Mucosa of descending colon (tissue), 3 donors: ENCODE results near the gene CYP4F22. TPM values are rescaled to one million over a fixed set of nuclear protein-coding genes. Genes with fewer than 3 reads are reported as not detected.
"Not testable (repeated sequence)": the region's sequence is repeated elsewhere in the genome, so short reads cannot be mapped to it uniquely, and the experiment has no call there.

ENCODE experiments used
- ATAC-seq: fragments of 200-7000 bp; cut with Tn5 transposase; one replicate; pipeline ENCODE4 v1.9.1; 2020; ENCODE audit warnings: mild to moderate bottlenecking, moderate library complexity
- DNase-seq, 3 donors: peaks; one replicate each; pipeline ENCODE4 v3.0.0-alpha.2; 2020
- H3K36me3 ChIP-seq: fragments of 200-600 bp; one replicate; pipeline ENCODE4 v1.8.0; 2021; ENCODE audit warnings: low read depth, mild to moderate bottlenecking
- H3K4me1 ChIP-seq: fragments of 200-600 bp; one replicate; pipeline ENCODE4 v1.8.0; 2021; ENCODE audit warnings: low read depth, mild to moderate bottlenecking
- H3K4me3 ChIP-seq: fragments of 200-600 bp; one replicate; pipeline ENCODE4 v1.8.0; 2021; ENCODE audit warnings: mild to moderate bottlenecking
- H3K9me3 ChIP-seq: fragments of 200-600 bp; one replicate; pipeline ENCODE4 v1.8.0; 2021; ENCODE audit warnings: mild to moderate bottlenecking
- intact Hi-C, 2 donors: fragments of 100-400 bp; cut with DNase I in 1 of 2; cut with micrococcal nuclease in 1 of 2; formaldehyde crosslinking; loops; one replicate each; pipeline versions ENCODE4 v1.11.0 to v1.11.1; 2022; cut with DNase I, micrococcal nuclease
- total RNA-seq, 3 donors: library from RNA; stranded (reverse); fragmentation: NEBNext Ultra II Directional in 2 of 3; extraction: Animal tissue kit (Norgen Biotek cat#: 25700) in 2 of 3; gene quantifications; one replicate each; pipeline versions ENCODE4 v1.2.1 to v1.2.4, GENCODE V29; 2021 to 2023
- TF ChIP-seq, protein P1 (sequence below): fragments of 200-600 bp; IDR thresholded peaks from one replicate; pipeline ENCODE4 v1.8.0; 2022; ENCODE audit warnings: antibody characterized with exemption, mild to moderate bottlenecking
- donor health status: DM: no; HTN: no; CAD: no; lungs with moderate emphysema.
- donor health status: DM: no; HTN: no; CAD: no.
- donor health status: DM: no; HTN: yes; CAD: no.

The CYP4F22 gene
- total RNA-seq, 3 donors from 2014 or later: 0.12 to 0.19 TPM; not detected in 1

GRCh38 chr19:15502264-15502663 is 6.1 kb upstream of the CYP4F22 start:
- TF ChIP-seq, protein P1, sequence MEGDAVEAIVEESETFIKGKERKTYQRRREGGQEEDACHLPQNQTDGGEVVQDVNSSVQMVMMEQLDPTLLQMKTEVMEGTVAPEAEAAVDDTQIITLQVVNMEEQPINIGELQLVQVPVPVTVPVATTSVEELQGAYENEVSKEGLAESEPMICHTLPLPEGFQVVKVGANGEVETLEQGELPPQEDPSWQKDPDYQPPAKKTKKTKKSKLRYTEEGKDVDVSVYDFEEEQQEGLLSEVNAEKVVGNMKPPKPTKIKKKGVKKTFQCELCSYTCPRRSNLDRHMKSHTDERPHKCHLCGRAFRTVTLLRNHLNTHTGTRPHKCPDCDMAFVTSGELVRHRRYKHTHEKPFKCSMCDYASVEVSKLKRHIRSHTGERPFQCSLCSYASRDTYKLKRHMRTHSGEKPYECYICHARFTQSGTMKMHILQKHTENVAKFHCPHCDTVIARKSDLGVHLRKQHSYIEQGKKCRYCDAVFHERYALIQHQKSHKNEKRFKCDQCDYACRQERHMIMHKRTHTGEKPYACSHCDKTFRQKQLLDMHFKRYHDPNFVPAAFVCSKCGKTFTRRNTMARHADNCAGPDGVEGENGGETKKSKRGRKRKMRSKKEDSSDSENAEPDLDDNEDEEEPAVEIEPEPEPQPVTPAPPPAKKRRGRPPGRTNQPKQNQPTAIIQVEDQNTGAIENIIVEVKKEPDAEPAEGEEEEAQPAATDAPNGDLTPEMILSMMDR: no peak

GRCh38 chr19:15506074-15506571 is 2.2 kb upstream of the CYP4F22 start:
- ATAC-seq: no peak
- H3K4me3 ChIP-seq: no peak overlapping the region
- no peak for DNase-seq
- intact Hi-C loops: no loop called here
- TF ChIP-seq, protein P1: no peak
- no peaks in the 10 kb centered on the region for H3K4me1 ChIP-seq
- no peaks in the 10 kb centered on the region for H3K9me3 ChIP-seq
- no peaks in the 10 kb centered on the region for H3K36me3 ChIP-seq

More at GRCh38 chr19:15502264-15502663, 6.1 kb upstream of the CYP4F22 start:
- ATAC-seq (no peak), DNase-seq (no peak)
- Histone ChIP-seq H3K4me1 (no peaks in the 10 kb centered on the region), H3K4me3 (no peak overlapping the region), H3K9me3 (no peaks in the 10 kb centered on the region), H3K36me3 (no peaks in the 10 kb centered on the region)
- intact Hi-C loops: no loop called here

- DNase-seq (no peak), ATAC-seq (no peak)
- Histone ChIP-seq H3K9me3 (no peaks in the 10 kb centered on the region), H3K4me1 (no peaks in the 10 kb centered on the region), H3K36me3 (no peaks in the 10 kb centered on the region), H3K4me3 (no peak overlapping the region)
- TF ChIP-seq, protein P1: no peak
- intact Hi-C loops: no loop called here
Observed at GRCh38 chr19:15507068-15508034, 974 bp upstream of the CYP4F22 start.

- H3K9me3 ChIP-seq: peaks cover 3% of the 10 kb centered on the region
- intact Hi-C loops: no loop called here
- H3K36me3 ChIP-seq: no peaks in the 10 kb centered on the region
- TF ChIP-seq, protein P1: no peak
- H3K4me1 ChIP-seq: no peaks in the 10 kb centered on the region
- ATAC-seq (no peak), DNase-seq (no peak)
- H3K4me3 ChIP-seq: no peak overlapping the region
Observed at GRCh38 chr19:15511671-15512424, 3.5 kb downstream of the CYP4F22 start.

DNA sequence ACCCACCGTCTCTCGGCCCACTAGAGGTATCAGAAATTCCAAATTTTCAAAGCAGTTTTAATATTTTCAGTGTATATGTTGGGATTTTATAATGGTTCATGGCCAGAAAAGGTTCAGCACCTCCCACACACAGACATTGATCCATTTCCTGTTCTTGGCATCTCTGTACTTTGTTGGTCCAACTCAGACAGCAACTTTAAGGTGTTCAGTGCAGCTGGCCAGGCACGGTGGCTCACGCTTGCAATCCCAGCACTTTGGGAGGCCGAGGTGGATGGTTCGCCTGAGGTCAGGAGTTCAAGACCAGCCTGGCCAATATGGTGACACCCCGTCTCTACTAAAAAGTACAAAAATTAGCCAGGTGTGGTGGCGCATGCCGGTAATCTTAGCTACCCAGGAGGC is 6.9 kb downstream of the CYP4F22 start:
- intact Hi-C loops, H3K4me3 ChIP-seq, H3K36me3 ChIP-seq, ATAC-seq, H3K9me3 ChIP-seq, DNase-seq, H3K4me1 ChIP-seq: not testable (repeated sequence)

DNA sequence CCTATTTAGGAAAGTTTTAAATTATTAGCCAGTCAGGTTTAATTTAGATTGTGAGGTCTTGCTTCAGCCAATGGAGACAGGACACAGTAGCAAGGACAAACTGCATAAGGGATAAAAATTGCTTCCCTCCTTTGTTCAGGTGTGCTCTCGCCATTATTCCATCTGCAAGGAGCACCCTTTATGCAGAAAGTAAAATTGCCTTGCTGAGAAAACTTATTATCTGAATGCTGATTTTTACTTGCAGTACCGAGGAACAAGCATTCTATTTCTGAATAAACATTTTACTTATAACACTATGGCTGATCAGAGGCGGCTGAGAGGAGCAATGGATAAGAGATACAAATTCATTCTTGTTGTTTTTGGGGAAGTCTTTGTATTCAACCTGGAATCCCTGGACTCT is 8.0 kb downstream of the CYP4F22 start:
- ATAC-seq: no peak
- no peak overlapping the region for H3K4me3 ChIP-seq
- intact Hi-C loops: no loop called here
- TF ChIP-seq, protein P1: no peak
- peaks cover 7% of the 10 kb centered on the region for H3K9me3 ChIP-seq
- H3K4me1 ChIP-seq: no peaks in the 10 kb centered on the region
- no peaks in the 10 kb centered on the region for H3K36me3 ChIP-seq
- DNase-seq: no peak
